ACC112 (cell line): ENCODE measurements around the gene CPN1.

Experiments used
- H2AFZ ChIP-seq: fragments of 200-600 bp; sonication (generic); one replicate; pipeline ENCODE4 v1.6.0; 2017; ENCODE audit warnings: antibody characterized with exemption, low read length; ENCODE audit not compliant: unreplicated experiment
- H3K27ac ChIP-seq: fragments of 200-600 bp; sonication (generic); 2 replicates; pipeline ENCODE4 v1.5.1; 2014; ENCODE audit warnings: low read depth, mild to moderate bottlenecking, antibody characterized with exemption, low read length, moderate library complexity
- H3K27me3 ChIP-seq: fragments of 200-600 bp; sonication (generic); 2 replicates; pipeline ENCODE4 v1.6.1; 2014; ENCODE audit warnings: mild to moderate bottlenecking, antibody characterized with exemption, low read length, moderate library complexity, mixed read lengths; ENCODE audit not compliant: insufficient read depth
- H3K36me3 ChIP-seq: fragments of 200-600 bp; sonication (generic); 2 replicates; pipeline ENCODE4 v1.6.1; 2016; ENCODE audit warnings: mild to moderate bottlenecking, antibody characterized with exemption, low read length, moderate library complexity, mixed read lengths; ENCODE audit not compliant: insufficient read depth
- H3K4me1 ChIP-seq: fragments of 200-600 bp; sonication (generic); one replicate; pipeline ENCODE4 v1.6.1; 2016; ENCODE audit warnings: low read length, mixed read lengths; ENCODE audit not compliant: insufficient read depth, unreplicated experiment, control insufficient read depth
- H3K4me3 ChIP-seq: fragments of 200-600 bp; sonication (generic); 2 replicates; pipeline ENCODE4 v1.5.1; 2014; ENCODE audit warnings: mild to moderate bottlenecking, low read depth, low read length
- H3K79me2 ChIP-seq: fragments of 200-600 bp; sonication (generic); one replicate; pipeline ENCODE4 v1.6.0; 2016; ENCODE audit warnings: low read length; ENCODE audit not compliant: control insufficient read depth, unreplicated experiment, insufficient read depth

CPN1 gene

DNA sequence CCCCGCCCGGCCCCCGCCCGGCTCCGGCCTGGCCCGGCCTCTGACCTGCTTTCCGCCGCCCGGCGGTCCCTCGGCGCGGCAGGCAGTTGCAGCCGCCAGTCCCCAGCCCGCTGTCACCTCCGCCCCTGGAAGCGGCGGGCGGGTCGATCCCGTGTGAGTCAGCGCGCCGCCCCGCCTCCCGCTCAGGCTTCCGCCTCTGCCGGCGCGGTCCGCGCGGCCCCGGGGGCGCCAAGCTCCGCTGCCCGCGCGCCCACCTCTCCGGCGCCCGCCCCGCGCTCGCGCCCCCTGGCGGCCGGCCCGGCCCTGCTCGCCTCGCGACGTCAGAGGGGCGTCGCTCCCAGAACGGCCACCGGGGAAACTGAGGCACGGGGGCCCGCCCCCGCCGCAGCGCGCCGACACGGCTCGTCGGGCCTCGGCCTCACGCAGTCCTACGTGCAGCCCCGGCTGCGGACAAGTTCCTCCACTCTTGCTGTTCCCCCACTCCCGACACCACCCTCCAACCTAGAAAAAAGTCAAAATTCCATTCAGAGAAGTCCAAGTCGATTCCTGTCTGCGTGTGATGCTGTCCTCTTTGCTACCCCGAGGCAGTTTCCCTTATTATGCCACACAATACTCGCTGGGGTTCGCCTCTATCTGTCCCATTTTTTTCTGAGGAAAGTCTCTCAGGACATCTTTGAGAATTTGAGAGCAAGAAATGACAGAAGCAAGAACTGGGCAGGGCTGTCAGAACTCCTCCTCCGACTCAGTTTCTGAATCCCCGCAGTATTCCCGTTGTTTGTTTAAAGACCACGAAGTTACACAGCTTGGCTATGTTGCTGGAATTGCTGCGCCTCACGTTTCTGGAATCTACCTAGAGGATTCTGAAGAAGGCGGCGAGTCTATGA, 71.6 kb downstream of the CPN1 start, which contains the start of gene DNMBP:
DNMBP (minus strand) TSS at position 155 of the 884 bp plus-strand sequence. CDS start 37,823 bp downstream, outside the sequence.
- Histone ChIP-seq H3K4me3 (peak within 1 kb of the TSS; percentile 96), H3K36me3 (no peaks in the 10 kb centered on the region), H2AFZ (peak within 1 kb of the TSS; percentile 97), H3K27me3 (no peaks in the 10 kb centered on the region), H3K27ac (peak within 1 kb of the TSS; percentile 100), H3K79me2 (peaks cover 34% of the 10 kb centered on the region), H3K4me1 (peaks cover 21% of the 10 kb centered on the region)

DNA sequence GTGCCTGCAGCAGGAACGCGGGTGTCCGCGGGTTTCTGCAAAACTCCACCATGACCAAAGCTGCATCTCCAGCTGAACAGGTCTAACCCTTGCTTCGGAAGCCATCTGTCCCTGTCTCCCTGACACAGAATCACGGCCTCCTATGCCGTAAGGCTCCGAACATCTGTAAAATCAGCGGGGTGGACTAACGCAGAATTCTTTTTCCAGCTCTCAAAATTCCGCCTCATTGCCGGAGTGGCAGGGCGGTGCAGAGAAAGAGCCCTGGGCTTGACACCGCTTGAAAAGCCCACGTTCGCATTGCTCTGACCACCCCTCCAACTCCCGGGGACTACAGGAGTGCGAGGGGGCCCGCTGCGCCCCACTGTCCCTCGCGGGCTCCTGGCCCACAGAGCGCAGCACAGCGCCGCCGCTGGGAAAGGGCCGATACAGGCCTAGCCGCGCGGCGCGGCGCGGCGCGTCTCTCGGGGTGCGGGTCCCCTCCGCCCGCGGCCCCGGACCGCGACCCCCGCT, 72.3 kb downstream of the CPN1 start:
- Histone ChIP-seq H3K27ac (peak overlapping the region; percentile 100), H3K79me2 (peaks cover 41% of the 10 kb centered on the region), H2AFZ (no peak overlapping the region)

DNA sequence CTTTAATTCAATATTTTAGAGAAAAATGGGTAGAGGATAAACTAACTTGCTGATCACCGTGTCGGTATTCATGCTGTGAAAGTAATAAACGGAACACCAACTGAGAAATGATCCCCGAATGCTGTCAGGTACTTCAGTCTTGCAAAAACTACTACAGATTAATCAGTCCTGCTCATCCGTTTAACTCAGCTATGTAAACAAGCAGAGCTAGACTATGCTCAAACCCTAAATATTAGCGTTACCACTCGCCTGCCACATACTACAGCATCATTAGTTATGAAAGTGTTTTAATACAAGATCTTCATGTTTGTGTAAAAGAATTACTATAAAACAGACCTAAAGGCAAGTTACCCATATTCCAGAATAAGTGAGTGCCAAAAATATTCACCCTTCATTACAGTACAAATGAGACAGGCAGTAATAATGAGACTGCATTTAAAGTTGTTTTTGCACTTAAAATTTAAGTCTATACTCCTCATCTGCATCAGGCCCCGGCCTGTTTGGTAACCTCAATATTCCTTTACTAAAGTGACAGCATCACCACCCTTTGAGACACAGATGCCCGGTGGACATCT, 72.9 kb downstream of the CPN1 start:
- H3K36me3 ChIP-seq = no peaks in the 10 kb centered on the region
- H2AFZ ChIP-seq = no peak overlapping the region
- H3K79me2 ChIP-seq = peaks cover 47% of the 10 kb centered on the region
- peak overlapping the region; percentile 96 for H3K4me3 ChIP-seq
- H3K27me3 ChIP-seq = no peaks in the 10 kb centered on the region
- peak overlapping the region; percentile 100 for H3K27ac ChIP-seq
- peaks cover 30% of the 10 kb centered on the region for H3K4me1 ChIP-seq

More for the DNA sequence above, 72.3 kb downstream of the CPN1 start:
- peak overlapping the region; percentile 96 for H3K4me3 ChIP-seq
- no peaks in the 10 kb centered on the region for H3K36me3 ChIP-seq
- H3K27me3 ChIP-seq = no peaks in the 10 kb centered on the region
- peaks cover 28% of the 10 kb centered on the region for H3K4me1 ChIP-seq

DNA sequence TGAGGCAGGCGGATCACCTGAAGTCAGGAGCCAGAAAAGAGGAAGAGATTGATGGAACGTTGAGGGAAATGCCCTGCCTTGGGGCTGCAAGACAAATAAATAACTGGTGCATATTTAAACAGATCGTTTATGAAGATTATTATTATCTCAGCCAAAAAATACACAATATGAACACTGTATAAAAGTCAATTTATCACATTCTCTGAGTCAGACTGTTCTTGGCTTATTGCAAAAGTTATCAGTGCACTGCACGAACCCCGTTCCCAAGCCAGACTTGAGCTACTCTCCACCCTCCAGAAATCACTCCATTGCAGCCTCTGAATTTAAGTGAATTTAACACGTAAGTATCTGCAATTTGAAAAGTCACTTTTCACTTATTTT, 73.5 kb downstream of the CPN1 start:
- H3K4me3 ChIP-seq = peak overlapping the region; percentile 96
- H3K27me3 ChIP-seq = no peaks in the 10 kb centered on the region
- H3K4me1 ChIP-seq = peaks cover 35% of the 10 kb centered on the region
- peak overlapping the region; percentile 100 for H3K27ac ChIP-seq
- H2AFZ ChIP-seq = no peak overlapping the region
- peaks cover 53% of the 10 kb centered on the region for H3K79me2 ChIP-seq
- no peaks in the 10 kb centered on the region; the same call in 1 of the 2 replicates for H3K36me3 ChIP-seq

DNA sequence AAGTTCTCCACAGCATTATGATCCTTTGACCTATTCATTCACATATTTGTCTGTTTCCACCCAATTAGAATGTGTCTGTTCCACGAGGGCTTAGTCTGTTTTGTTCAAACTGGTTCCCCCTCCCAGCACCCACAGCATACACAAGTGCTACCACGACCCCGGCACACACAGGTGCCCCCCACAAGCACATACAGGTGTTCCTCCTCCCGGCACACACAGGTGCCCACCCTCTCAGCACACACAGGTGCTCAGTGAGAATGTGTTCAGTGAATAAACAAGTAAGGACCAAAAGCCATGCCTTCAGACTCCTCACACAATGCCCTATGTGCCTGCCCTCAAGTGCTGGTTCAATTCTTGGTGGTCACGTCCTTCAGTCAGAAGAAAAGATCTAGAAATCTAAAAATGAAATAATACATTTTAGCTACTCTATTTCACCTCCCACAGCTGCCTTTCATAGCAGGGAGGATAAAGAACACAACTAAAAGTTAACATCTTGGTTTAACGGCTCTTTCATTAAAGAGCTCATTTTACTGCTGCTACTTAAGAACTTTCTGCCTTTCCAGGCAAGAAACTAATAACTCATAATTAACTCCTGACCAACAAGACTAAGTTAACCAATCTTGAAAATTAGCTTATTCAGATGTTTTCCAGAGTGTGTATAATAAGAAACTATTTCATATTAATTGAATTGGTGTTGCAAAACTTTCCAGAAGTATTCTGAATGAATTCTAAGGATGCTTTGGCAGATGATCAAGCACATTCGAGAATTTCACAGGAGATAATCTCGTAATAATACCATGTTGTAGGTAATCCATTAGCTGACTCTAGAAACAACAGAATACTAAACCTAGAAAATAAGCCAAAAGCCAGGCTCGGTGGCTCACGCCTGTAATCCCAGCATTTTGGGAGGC, 74.2 kb downstream of the CPN1 start:
- Histone ChIP-seq H3K4me1 (peaks cover 40% of the 10 kb centered on the region), H3K79me2 (peaks cover 60% of the 10 kb centered on the region), H3K4me3 (peak overlapping the region; percentile 96)

DNA sequence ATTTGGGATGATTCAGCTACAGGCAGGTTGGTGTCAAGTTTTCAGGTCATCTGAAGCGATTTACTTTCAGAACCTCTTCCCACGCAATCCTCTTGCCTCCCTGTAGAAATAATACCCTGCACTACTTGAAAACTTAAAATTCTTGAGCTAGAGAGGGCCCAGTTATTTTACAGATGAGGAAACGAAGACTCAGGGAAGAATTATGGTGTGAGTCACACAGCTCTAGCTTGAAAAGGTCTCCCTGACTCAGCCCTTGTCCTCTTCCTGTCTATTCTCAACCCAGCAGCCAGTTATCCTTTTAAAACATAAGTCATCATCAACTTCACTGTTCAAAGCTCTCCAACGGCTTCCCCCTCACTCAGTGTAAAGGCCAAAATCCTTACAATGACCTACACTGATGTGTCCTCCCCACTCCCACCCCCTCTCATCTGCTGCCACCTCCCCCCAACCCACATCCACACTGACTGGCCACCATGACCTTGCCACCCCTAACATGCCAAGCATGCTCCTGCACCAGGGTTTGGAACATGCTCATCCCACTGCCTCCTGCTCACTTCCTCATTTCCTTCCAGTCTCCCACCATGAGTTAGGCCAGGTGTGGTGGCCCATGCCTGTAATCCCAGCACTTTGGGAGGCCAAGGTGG, 75.3 kb downstream of the CPN1 start:
- Histone ChIP-seq H3K79me2 (peaks cover 71% of the 10 kb centered on the region), H3K4me1 (peaks cover 51% of the 10 kb centered on the region), H3K36me3 (no peaks in the 10 kb centered on the region; the same call in 1 of the 2 replicates), H3K27me3 (no peaks in the 10 kb centered on the region), H3K4me3 (peak overlapping the region; percentile 96), H3K27ac (peak overlapping the region; percentile 100), H2AFZ (no peak overlapping the region)

More for the DNA sequence above, 74.2 kb downstream of the CPN1 start:
- H3K27ac ChIP-seq = peak overlapping the region; percentile 100
- no peaks in the 10 kb centered on the region; the same call in 1 of the 2 replicates for H3K36me3 ChIP-seq
- no peak overlapping the region for H2AFZ ChIP-seq
- no peaks in the 10 kb centered on the region for H3K27me3 ChIP-seq

DNA sequence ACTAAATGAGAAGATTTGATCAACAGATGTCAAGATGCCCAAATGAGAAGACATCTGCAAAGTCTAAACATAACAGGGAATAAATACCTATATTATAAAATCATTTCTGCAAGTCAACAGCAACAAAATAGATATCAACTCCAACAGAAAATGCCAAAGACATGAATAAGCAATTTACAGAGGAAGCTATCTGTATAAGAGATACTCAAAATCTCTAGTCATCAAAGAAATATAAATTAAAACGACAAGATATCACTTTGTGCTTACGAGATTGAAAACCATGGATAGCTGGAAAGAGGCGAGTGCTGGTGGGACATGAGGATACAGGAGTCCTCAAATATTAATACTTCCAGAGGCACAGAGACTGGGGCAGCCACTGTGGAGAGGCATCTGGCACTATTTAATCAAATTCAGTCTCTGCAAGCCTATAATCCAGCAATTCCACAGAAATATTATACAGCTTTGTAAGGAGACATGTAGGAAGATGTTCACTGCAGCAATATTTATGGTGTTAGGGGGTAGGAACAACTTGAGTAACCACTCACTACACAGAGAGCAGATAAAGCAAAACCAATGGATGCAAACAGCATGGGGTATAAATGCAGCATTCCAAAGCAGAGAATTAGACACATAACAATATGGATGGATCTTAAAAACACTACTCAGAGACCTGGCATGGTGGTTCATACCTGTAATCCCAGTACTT, 76.7 kb downstream of the CPN1 start:
- Histone ChIP-seq H3K79me2 (peaks cover 85% of the 10 kb centered on the region), H3K27ac (peak overlapping the region; percentile 100), H3K4me3 (peak overlapping the region; percentile 67), H2AFZ (no peak overlapping the region), H3K36me3 (no peaks in the 10 kb centered on the region; the same call in 1 of the 2 replicates), H3K27me3 (no peaks in the 10 kb centered on the region), H3K4me1 (peaks cover 59% of the 10 kb centered on the region)

DNA sequence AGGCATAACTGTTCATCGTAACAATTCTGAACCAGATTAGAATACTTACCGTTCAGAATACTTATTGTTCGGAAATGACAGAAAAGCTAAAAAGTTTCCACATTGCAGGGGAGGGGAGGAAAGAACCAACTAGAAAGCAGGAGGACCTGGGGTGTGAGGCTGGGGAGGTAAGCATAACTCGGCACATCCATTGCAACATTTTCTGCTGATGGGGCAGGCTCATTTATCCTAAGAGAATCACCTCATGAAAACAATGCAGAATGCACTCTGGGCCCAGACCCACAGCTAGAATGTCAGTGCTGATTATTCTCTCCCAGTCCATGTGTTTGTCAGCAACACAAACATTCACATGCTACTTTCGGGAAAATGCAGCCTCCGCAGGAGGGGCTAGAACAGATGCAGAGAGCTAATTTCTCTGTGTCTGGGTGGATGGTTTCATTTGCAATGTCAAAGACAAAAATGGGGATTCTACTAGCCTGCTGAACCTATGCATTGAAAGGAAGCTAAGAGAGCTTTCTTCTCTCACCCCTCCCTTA, 81.5 kb downstream of the CPN1 start:
- H3K79me2 ChIP-seq = peaks cover 97% of the 10 kb centered on the region

More for the DNA sequence above, 81.5 kb downstream of the CPN1 start:
- Histone ChIP-seq H3K27me3 (no peaks in the 10 kb centered on the region), H3K4me3 (no peak overlapping the region), H3K36me3 (peaks cover 10% of the 10 kb centered on the region), H3K4me1 (peaks cover 66% of the 10 kb centered on the region), H3K27ac (0 out of 2 replicates have a peak overlapping the region, but pooled peaks have one; percentile 16), H2AFZ (no peak overlapping the region)
